ENCODE results near the gene SLC18B1. TPM values are rescaled to one million over a fixed set of nuclear protein-coding genes. Genes with fewer than 3 reads are reported as not detected.

Gene SLC18B1
- polyA plus RNA-seq, 1 experiment, result 10.2 TPM

- H3K27me3 ChIP-seq (ENCODE audit: control insufficient read depth, insufficient read depth, low read length), result no peaks in the 10 kb centered on the region
- CTCF ChIA-PET, result interaction anchor here (0.7 to 1.4 kb wide), 3 partner anchors 8 to 49 kb away, joined by 3 to 4 read pairs (median 3); partner anchors contain the start of gene SLC18B1
- H3K9me3 ChIP-seq (ENCODE audit: control insufficient read depth, insufficient read depth, low read length), result no peaks in the 10 kb centered on the region
- H3K27ac ChIP-seq (ENCODE audit: low read depth, low read length), result no peak overlapping the region
- no peak for DNase-seq (ENCODE audit: low read depth, low spot score)
- no peak for TF ChIP-seq CTCF (IDR thresholded peaks at IDR 0.05; ENCODE audit: low read depth, low read length)
- no peak overlapping the region for H3K4me3 ChIP-seq (ENCODE audit: low read depth, low read length)
- POLR2A ChIA-PET, result no interaction called here
These were observed 49.3 kb downstream of the SLC18B1 start for GRCh38 chr6:132749111-132749510.

- DNase-seq (ENCODE audit: low read depth, low spot score), result no peak
- CTCF ChIA-PET, result interaction anchor here (0.7 kb wide), 1 partner anchor 50 kb away, joined by 3 read pairs; the partner anchor contains the start of gene SLC18B1
- TF ChIP-seq CTCF (IDR thresholded peaks at IDR 0.05; ENCODE audit: low read depth, low read length), result no peak
- POLR2A ChIA-PET, result no interaction called here
- Histone ChIP-seq H3K27me3 (ENCODE audit: control insufficient read depth, insufficient read depth, low read length) (no peaks in the 10 kb centered on the region), H3K4me3 (ENCODE audit: low read depth, low read length) (no peak overlapping the region), H3K9me3 (ENCODE audit: control insufficient read depth, insufficient read depth, low read length) (no peaks in the 10 kb centered on the region), H3K27ac (ENCODE audit: low read depth, low read length) (no peak overlapping the region)
These were observed 50.0 kb downstream of the SLC18B1 start for GRCh38 chr6:132748446-132748845.

GRCh38 chr6:132746048-132746447, 52.4 kb downstream of the SLC18B1 start:
- CTCF ChIA-PET, result no interaction called here
- no peak for TF ChIP-seq CTCF (IDR thresholded peaks at IDR 0.05; ENCODE audit: low read depth, low read length)
- Histone ChIP-seq H3K27me3 (ENCODE audit: control insufficient read depth, insufficient read depth, low read length) (no peaks in the 10 kb centered on the region), H3K4me3 (ENCODE audit: low read depth, low read length) (no peak overlapping the region), H3K27ac (ENCODE audit: low read depth, low read length) (no peak overlapping the region), H3K9me3 (ENCODE audit: control insufficient read depth, insufficient read depth, low read length) (no peaks in the 10 kb centered on the region)
- POLR2A ChIA-PET, result no interaction called here
- no peak for DNase-seq (ENCODE audit: low read depth, low spot score)

GRCh38 chr6:132742495-132742894, 55.9 kb downstream of the SLC18B1 start:
- Histone ChIP-seq H3K27me3 (ENCODE audit: control insufficient read depth, insufficient read depth, low read length) (no peaks in the 10 kb centered on the region), H3K27ac (ENCODE audit: low read depth, low read length) (no peak overlapping the region), H3K4me3 (ENCODE audit: low read depth, low read length) (no peak overlapping the region), H3K9me3 (ENCODE audit: control insufficient read depth, insufficient read depth, low read length) (no peaks in the 10 kb centered on the region)
- CTCF ChIA-PET, result no interaction called here
- no peak for TF ChIP-seq CTCF (IDR thresholded peaks at IDR 0.05; ENCODE audit: low read depth, low read length)
- DNase-seq (ENCODE audit: low read depth, low spot score), result no peak
- POLR2A ChIA-PET, result no interaction called here

- Histone ChIP-seq H3K27ac (ENCODE audit: low read depth, low read length) (no peak overlapping the region), H3K4me3 (ENCODE audit: low read depth, low read length) (no peak overlapping the region), H3K9me3 (ENCODE audit: control insufficient read depth, insufficient read depth, low read length) (no peaks in the 10 kb centered on the region), H3K27me3 (ENCODE audit: control insufficient read depth, insufficient read depth, low read length) (no peaks in the 10 kb centered on the region)
- ChIA-PET POLR2A (interaction anchor here (0.5 to 0.6 kb wide), 3 partner anchors 39 to 106 kb away, joined by 3 to 5 read pairs (median 4); partner anchors contain the start of gene RPS12), CTCF (interaction anchor here (0.6 kb wide), 1 partner anchor 8 kb away, joined by 4 read pairs; no protein-coding TSS in a partner anchor)
- TF ChIP-seq CTCF (IDR thresholded peaks at IDR 0.05; ENCODE audit: low read depth, low read length), result no peak
- DNase-seq (ENCODE audit: low read depth, low spot score), result no peak
These were observed 57.2 kb downstream of the SLC18B1 start for GRCh38 chr6:132741281-132741680.
